LNCaP clone FGC (cell line): Measurements from ENCODE around the gene UHRF2.
"Not testable (repeated sequence)": the region's sequence is repeated elsewhere in the genome, so short reads cannot be mapped to it uniquely, and the experiment has no call there.

Source experiments
- DNase-seq: peaks from one replicate; pipeline ENCODE4 v3.0.0-alpha.2; 2011; ENCODE audit warnings: low read depth
- H3K4me3 ChIP-seq: 2 replicates; pipeline ENCODE4 v1.5.1; 2011; ENCODE audit warnings: mild to moderate bottlenecking, low read depth, low read length, control low read depth
- CTCF ChIP-seq: IDR thresholded peaks from 2 replicates; pipeline ENCODE4 v1.5.1; 2012; ENCODE audit warnings: mild to moderate bottlenecking; ENCODE audit not compliant: control insufficient read depth, insufficient read depth; ENCODE audit errors: extremely low read depth

The UHRF2 gene

GRCh38 chr9:6443661-6444060 lies 30.7 kb downstream of the UHRF2 start:
- no peak for TF ChIP-seq CTCF
- DNase-seq, result no peak
- no peak overlapping the region for H3K4me3 ChIP-seq

GRCh38 chr9:6444128-6444527 lies 31.1 kb downstream of the UHRF2 start:
- H3K4me3 ChIP-seq, result no peak overlapping the region
- no peak for TF ChIP-seq CTCF
- no peak for DNase-seq

GRCh38 chr9:6449086-6449485 lies 36.1 kb downstream of the UHRF2 start:
- DNase-seq, result no peak
- H3K4me3 ChIP-seq, result no peak overlapping the region
- TF ChIP-seq CTCF, result no peak

GRCh38 chr9:6449645-6450044 lies 36.6 kb downstream of the UHRF2 start:
- no peak for DNase-seq
- no peak for TF ChIP-seq CTCF
- H3K4me3 ChIP-seq, result no peak overlapping the region

- H3K4me3 ChIP-seq, result no peak overlapping the region
- TF ChIP-seq CTCF, result no peak
- DNase-seq, result no peak
These were observed 37.8 kb downstream of the UHRF2 start for GRCh38 chr9:6450641-6451375.

- not testable (repeated sequence) for DNase-seq
These were observed 42.3 kb downstream of the UHRF2 start for GRCh38 chr9:6455292-6455691.

GRCh38 chr9:6458704-6459103 lies 45.7 kb downstream of the UHRF2 start:
- not testable (repeated sequence) for DNase-seq, H3K4me3 ChIP-seq

More at GRCh38 chr9:6455292-6455691, 42.3 kb downstream of the UHRF2 start:
- H3K4me3 ChIP-seq, result not testable (repeated sequence)

GRCh38 chr9:6459718-6460117 lies 46.7 kb downstream of the UHRF2 start:
- DNase-seq, result no peak
- no peak for TF ChIP-seq CTCF
- H3K4me3 ChIP-seq, result no peak overlapping the region
